Fibroblast of lung (primary cell): ENCODE data around the gene NPTX2.

Experiments used
- EZH2 ChIP-seq: IDR thresholded peaks from 2 replicates; pipeline ENCODE4 v1.5.1; 2012; ENCODE audit warnings: low read length, control low read depth, mild to moderate bottlenecking; ENCODE audit errors: missing control alignments
- TF ChIP-seq, protein P1 (sequence below), 2 donors: IDR thresholded peaks in 1 of 2; conservative IDR thresholded peaks in 1 of 2; 1 replicate in 1 of 2; 2 replicates in 1 of 2; pipeline ENCODE4 v1.5.1; 2011 to 2012; ENCODE audit warnings: low read length in 2 of 2, control low read depth in 1 of 2, inconsistent platforms in 1 of 2, low read depth in 1 of 2, mild to moderate bottlenecking in 1 of 2

DNA sequence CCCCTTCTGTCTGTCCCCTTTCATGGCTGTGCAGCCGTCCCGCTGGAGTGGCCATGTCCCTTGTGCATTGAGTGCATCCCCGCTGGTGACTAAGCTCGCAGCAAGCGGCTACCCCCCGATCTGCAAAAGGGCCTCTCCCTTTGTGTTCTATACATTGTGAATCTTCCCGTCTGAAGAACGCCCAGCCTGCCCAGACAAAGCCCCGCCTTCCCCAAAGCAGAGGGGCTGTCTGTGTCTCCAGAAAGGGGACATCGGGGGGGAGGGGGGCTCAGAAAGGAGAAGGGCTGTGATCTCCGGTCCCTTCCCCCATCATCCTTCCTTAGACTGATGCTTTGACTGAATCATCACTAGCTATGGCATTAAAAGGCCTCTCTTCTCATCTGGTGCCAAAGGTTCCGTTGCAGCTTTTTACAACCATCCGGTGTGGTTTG is 11.9 kb downstream of the NPTX2 start:
- TF ChIP-seq, protein P1, sequence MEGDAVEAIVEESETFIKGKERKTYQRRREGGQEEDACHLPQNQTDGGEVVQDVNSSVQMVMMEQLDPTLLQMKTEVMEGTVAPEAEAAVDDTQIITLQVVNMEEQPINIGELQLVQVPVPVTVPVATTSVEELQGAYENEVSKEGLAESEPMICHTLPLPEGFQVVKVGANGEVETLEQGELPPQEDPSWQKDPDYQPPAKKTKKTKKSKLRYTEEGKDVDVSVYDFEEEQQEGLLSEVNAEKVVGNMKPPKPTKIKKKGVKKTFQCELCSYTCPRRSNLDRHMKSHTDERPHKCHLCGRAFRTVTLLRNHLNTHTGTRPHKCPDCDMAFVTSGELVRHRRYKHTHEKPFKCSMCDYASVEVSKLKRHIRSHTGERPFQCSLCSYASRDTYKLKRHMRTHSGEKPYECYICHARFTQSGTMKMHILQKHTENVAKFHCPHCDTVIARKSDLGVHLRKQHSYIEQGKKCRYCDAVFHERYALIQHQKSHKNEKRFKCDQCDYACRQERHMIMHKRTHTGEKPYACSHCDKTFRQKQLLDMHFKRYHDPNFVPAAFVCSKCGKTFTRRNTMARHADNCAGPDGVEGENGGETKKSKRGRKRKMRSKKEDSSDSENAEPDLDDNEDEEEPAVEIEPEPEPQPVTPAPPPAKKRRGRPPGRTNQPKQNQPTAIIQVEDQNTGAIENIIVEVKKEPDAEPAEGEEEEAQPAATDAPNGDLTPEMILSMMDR (conservative IDR thresholded peaks at IDR 0.05 in 1 of 2, IDR thresholded peaks at IDR 0.05 in 1 of 2; ENCODE audit: low read depth in 1 of 2, low read length in 2 of 2) = no peak
- no peak for TF ChIP-seq EZH2
